Trophoblast cell (in vitro differentiated cells and primary cell): ENCODE data around the gene CCDC187.

Experiments used
- DNase-seq, 2 donors: peaks; one replicate each; pipeline ENCODE4 v3.0.0-alpha.2; 2016
- H2AFZ ChIP-seq: 2 replicates; pipeline ENCODE4 v1.6.1; 2013; ENCODE audit warnings: low read length, moderate library complexity, mild to moderate bottlenecking; ENCODE audit not compliant: insufficient read depth, poor library complexity
- H2AK5ac ChIP-seq: 2 replicates; pipeline ENCODE4 v1.6.1; 2013; ENCODE audit warnings: mild to moderate bottlenecking, low read length
- H2BK120ac ChIP-seq: 2 replicates; pipeline ENCODE4 v1.6.1; 2013; ENCODE audit warnings: low read length, mild to moderate bottlenecking, moderate library complexity; ENCODE audit not compliant: insufficient read depth, poor library complexity
- H2BK12ac ChIP-seq: 2 replicates; pipeline ENCODE4 v1.6.1; 2013; ENCODE audit warnings: mild to moderate bottlenecking, low read length, moderate library complexity
- H2BK5ac ChIP-seq: 2 replicates; pipeline ENCODE4 v1.6.1; 2013; ENCODE audit warnings: low read length, low read depth, moderate library complexity, mild to moderate bottlenecking; ENCODE audit not compliant: poor library complexity
- H3K14ac ChIP-seq: 2 replicates; pipeline ENCODE4 v1.6.1; 2013; ENCODE audit warnings: mild to moderate bottlenecking, low read length
- H3K18ac ChIP-seq: 2 replicates; pipeline ENCODE4 v1.6.1; 2013; ENCODE audit warnings: mild to moderate bottlenecking, low read length
- H3K23ac ChIP-seq: 2 replicates; pipeline ENCODE4 v1.6.1; 2013; ENCODE audit warnings: low read length
- H3K27ac ChIP-seq: 2 replicates; pipeline ENCODE4 v1.5.1; 2013; ENCODE audit warnings: low read depth, mild to moderate bottlenecking, inconsistent platforms, low read length, moderate library complexity
- H3K27me3 ChIP-seq: 2 replicates; pipeline ENCODE4 v1.6.1; 2013; ENCODE audit warnings: inconsistent platforms, mild to moderate bottlenecking, low read length, moderate library complexity; ENCODE audit not compliant: insufficient read depth
- H3K36me3 ChIP-seq, 2 experiments: 1 replicate in 1 of 2; 2 replicates in 1 of 2; pipeline ENCODE4 v1.6.1; 2013; ENCODE audit warnings: low read length in 2 of 2, mild to moderate bottlenecking in 2 of 2, moderate library complexity in 1 of 2; ENCODE audit not compliant: insufficient read depth in 2 of 2, control insufficient read depth in 1 of 2
- H3K4ac ChIP-seq: 2 replicates; pipeline ENCODE4 v1.6.1; 2013; ENCODE audit warnings: low read depth, mild to moderate bottlenecking, low read length, moderate library complexity
- H3K4me1 ChIP-seq, 2 experiments: 1 replicate in 1 of 2; 2 replicates in 1 of 2; pipeline ENCODE4 v1.6.1; 2013; ENCODE audit warnings: low read length in 2 of 2, mild to moderate bottlenecking in 2 of 2, moderate library complexity in 1 of 2; ENCODE audit not compliant: insufficient read depth in 2 of 2, control insufficient read depth in 1 of 2
- H3K4me2 ChIP-seq: 2 replicates; pipeline ENCODE4 v1.6.1; 2013; ENCODE audit warnings: inconsistent platforms, mild to moderate bottlenecking, low read length, moderate library complexity
- H3K4me3 ChIP-seq: 2 replicates; pipeline ENCODE4 v1.5.1; 2013; ENCODE audit warnings: mild to moderate bottlenecking, low read depth, low read length, inconsistent platforms
- H3K79me1 ChIP-seq: one replicate; pipeline ENCODE4 v1.6.1; 2013; ENCODE audit warnings: low read length
- H3K79me2 ChIP-seq: 2 replicates; pipeline ENCODE4 v1.6.1; 2013; ENCODE audit warnings: low read length, mild to moderate bottlenecking; ENCODE audit not compliant: control insufficient read depth, insufficient read depth, poor library complexity
- H3K9ac ChIP-seq: 2 replicates; pipeline ENCODE4 v1.6.1; 2013; ENCODE audit warnings: mild to moderate bottlenecking, low read length
- H3K9me3 ChIP-seq: 2 replicates; pipeline ENCODE4 v1.6.1; 2013; ENCODE audit warnings: low read depth, mild to moderate bottlenecking, control low read depth, inconsistent platforms, low read length; ENCODE audit not compliant: insufficient read depth
- H4K12ac ChIP-seq: 2 replicates; pipeline ENCODE4 v1.6.1; 2013; ENCODE audit warnings: low read depth, mild to moderate bottlenecking, low read length, moderate library complexity
- H4K8ac ChIP-seq: 2 replicates; pipeline ENCODE4 v1.6.1; 2013; ENCODE audit warnings: low read depth, mild to moderate bottlenecking, low read length, moderate library complexity
- H4K91ac ChIP-seq: one replicate; pipeline ENCODE4 v1.6.1; 2013; ENCODE audit warnings: low read depth, mild to moderate bottlenecking, low read length, moderate library complexity
- WGBS: extraction: QIAGEN DNeasy Blood & Tissue Kit; methylation state at CpG from one replicate; pipeline ENCODE4 v1.1.7; 2013; ENCODE audit warnings: missing lambda C conversion rate; ENCODE audit not compliant: insufficient read length, insufficient coverage; ENCODE audit errors: extremely low coverage; 5-methylcytosine and 5-hydroxymethylcytosine counted together

CCDC187 gene

GRCh38 chr9:136329636-136330405 is 25.9 kb upstream of the CCDC187 start:
- no peak overlapping the region for H4K12ac ChIP-seq
- H3K4ac ChIP-seq, result no peak overlapping the region
- no peak overlapping the region for H2BK5ac ChIP-seq
- H3K27ac ChIP-seq, result no peak overlapping the region
- H3K4me1 ChIP-seq, result peaks cover 22 to 28% of the 10 kb centered on the region in 2 experiments
- H2AK5ac ChIP-seq, result no peak overlapping the region
- H3K79me2 ChIP-seq, result peaks cover 8% of the 10 kb centered on the region
- H3K18ac ChIP-seq, result no peak overlapping the region
- no peak overlapping the region for H4K8ac ChIP-seq
- no peak overlapping the region for H3K4me2 ChIP-seq
- H2BK120ac ChIP-seq, result no peak overlapping the region
- H3K9ac ChIP-seq, result no peak overlapping the region
- H3K36me3 ChIP-seq, result peaks cover 5 to 12% of the 10 kb centered on the region in 2 experiments
- no CpG with 5 or more reads among the region's 23 CpGs for WGBS
- no peak overlapping the region for H3K14ac ChIP-seq
- no peak overlapping the region for H2AFZ ChIP-seq
- no peak overlapping the region for H4K91ac ChIP-seq
- no peaks in the 10 kb centered on the region for H3K9me3 ChIP-seq
- no peak overlapping the region for H2BK12ac ChIP-seq
- no peaks in the 10 kb centered on the region for H3K27me3 ChIP-seq
- DNase-seq, result no peak
- H3K79me1 ChIP-seq, result peaks cover 15% of the 10 kb centered on the region
- no peak overlapping the region for H3K4me3 ChIP-seq
- no peak overlapping the region for H3K23ac ChIP-seq

DNA sequence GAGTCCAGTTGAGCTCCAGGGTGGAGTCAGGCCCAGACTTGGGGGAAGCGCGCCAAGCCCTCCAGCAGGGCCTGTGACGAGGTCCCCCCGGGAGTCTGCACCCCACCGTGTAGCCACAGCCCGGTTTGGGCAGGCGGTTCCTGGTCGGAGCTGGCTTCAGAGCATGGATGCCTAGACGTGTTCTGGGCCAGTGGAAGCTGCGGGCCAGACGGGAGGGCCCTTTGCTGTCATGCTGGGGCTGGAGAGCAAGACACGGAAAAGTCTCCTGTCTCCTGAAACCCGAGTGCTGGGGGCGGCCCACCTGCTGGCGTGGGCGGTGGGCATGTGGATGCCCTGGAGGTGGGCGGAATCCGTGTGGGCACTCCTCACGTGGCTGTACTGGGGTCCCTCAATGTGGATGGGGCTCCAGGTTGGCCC is 25.3 kb upstream of the CCDC187 start:
- Histone ChIP-seq H3K4me1 (peaks cover 22 to 28% of the 10 kb centered on the region in 2 experiments), H2AK5ac (no peak overlapping the region), H3K4me3 (no peak overlapping the region), H2AFZ (no peak overlapping the region), H2BK5ac (no peak overlapping the region), H3K79me1 (peaks cover 15% of the 10 kb centered on the region), H2BK120ac (no peak overlapping the region), H2BK12ac (no peak overlapping the region), H4K12ac (no peak overlapping the region), H3K4ac (no peak overlapping the region), H3K4me2 (no peak overlapping the region), H4K8ac (no peak overlapping the region), H3K9ac (no peak overlapping the region), H3K14ac (no peak overlapping the region), H4K91ac (no peak overlapping the region), H3K79me2 (peaks cover 8% of the 10 kb centered on the region), H3K23ac (no peak overlapping the region), H3K27ac (no peak overlapping the region), H3K27me3 (no peaks in the 10 kb centered on the region), H3K18ac (no peak overlapping the region), H3K9me3 (no peaks in the 10 kb centered on the region), H3K36me3 (peaks cover 5 to 6% of the 10 kb centered on the region in 2 experiments)
- WGBS, result no CpG with 5 or more reads among the region's 19 CpGs
- DNase-seq, result no peak

DNA sequence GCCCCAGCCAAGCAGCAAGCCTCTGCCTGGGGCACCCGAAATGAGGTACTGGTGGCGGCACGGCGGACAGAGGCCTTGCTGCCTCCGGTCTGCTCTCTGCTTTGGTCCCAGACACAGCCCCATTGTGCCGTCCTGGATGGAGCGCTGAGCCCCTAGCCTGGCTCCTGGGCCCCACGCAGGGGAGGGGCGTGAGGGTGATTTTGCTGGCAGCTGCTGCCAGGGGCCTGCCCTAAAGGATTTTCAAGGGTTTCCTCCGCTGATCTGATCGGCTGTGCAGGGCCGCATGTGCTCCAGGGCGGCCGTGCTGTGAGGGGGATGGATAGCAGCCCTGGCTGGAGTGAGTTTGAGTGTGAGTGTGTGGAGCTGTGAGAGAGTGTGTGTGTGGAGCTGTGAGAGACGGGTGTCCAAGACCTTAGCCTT is 24.7 kb upstream of the CCDC187 start:
- H4K91ac ChIP-seq, result peak overlapping the region; percentile 33
- peak overlapping the region; percentile 2 for H3K9ac ChIP-seq
- peaks cover 3 to 5% of the 10 kb centered on the region in 2 experiments for H3K36me3 ChIP-seq
- H2BK5ac ChIP-seq, result no peak overlapping the region
- peaks cover 22 to 28% of the 10 kb centered on the region in 2 experiments for H3K4me1 ChIP-seq
- H2BK120ac ChIP-seq, result no peak overlapping the region
- H3K4me3 ChIP-seq, result no peak overlapping the region
- H3K79me1 ChIP-seq, result peaks cover 15% of the 10 kb centered on the region
- no peak overlapping the region for H4K8ac ChIP-seq
- H3K18ac ChIP-seq, result peak overlapping the region; percentile 27
- no peak overlapping the region for H2AFZ ChIP-seq
- H3K27me3 ChIP-seq, result no peaks in the 10 kb centered on the region
- peak overlapping the region; percentile 1 for H2AK5ac ChIP-seq
- H3K4ac ChIP-seq, result peak overlapping the region; percentile 7
- no peak overlapping the region for H2BK12ac ChIP-seq
- H3K9me3 ChIP-seq, result no peaks in the 10 kb centered on the region
- H3K4me2 ChIP-seq, result peak overlapping the region; percentile 61
- H3K27ac ChIP-seq, result no peak overlapping the region
- no CpG with 5 or more reads among the region's 15 CpGs for WGBS
- no peak overlapping the region for H4K12ac ChIP-seq
- peaks cover 8% of the 10 kb centered on the region for H3K79me2 ChIP-seq
- peak overlapping the region; percentile 1 for H3K14ac ChIP-seq
- no peak for DNase-seq
- no peak overlapping the region for H3K23ac ChIP-seq

DNA sequence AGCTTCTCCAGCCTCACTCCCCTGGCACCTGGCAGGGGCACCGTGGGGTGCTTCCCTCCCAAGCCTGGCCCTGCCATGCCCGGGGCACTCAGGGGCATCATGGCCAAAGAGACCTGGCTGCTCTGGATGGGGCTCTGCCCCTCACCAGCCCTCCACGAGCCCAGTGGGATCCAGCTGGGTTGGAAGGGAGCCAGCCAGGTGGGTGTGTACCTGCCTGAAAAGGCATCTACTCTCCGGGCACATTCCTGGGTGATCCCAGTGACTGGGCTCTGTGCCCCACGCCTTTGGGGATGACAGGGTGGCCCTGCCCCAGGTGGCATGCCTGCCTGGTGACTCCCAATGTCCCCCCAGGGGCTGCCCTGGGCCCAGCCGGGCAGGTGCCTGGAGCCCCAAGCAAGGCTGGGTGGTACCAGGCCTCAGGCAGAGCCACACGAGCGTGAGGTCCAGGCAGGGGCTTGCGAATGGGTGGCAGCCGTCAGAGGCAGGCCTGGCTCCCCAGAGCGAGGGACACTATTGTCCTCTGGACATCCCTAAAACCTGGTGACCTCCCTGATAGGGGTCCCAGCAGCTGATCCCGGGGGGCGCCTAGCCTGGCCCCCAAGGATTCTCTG is 24.2 kb upstream of the CCDC187 start:
- peak overlapping the region; percentile 38 for H3K4ac ChIP-seq
- peak overlapping the region; percentile 29 for H4K12ac ChIP-seq
- H2BK5ac ChIP-seq, result no peak overlapping the region
- H2AK5ac ChIP-seq, result peak overlapping the region; percentile 70
- no peak overlapping the region for H3K27ac ChIP-seq
- peak overlapping the region; percentile 27 for H3K14ac ChIP-seq
- DNase-seq, result no peak
- H3K36me3 ChIP-seq, result peaks cover 3 to 5% of the 10 kb centered on the region in 2 experiments
- H2BK120ac ChIP-seq, result peak overlapping the region; percentile 21
- no peaks in the 10 kb centered on the region for H3K9me3 ChIP-seq
- peak overlapping the region; percentile 27 for H3K18ac ChIP-seq
- peak overlapping the region; percentile 61 for H3K4me2 ChIP-seq
- H3K79me1 ChIP-seq, result peaks cover 15% of the 10 kb centered on the region
- peaks cover 8% of the 10 kb centered on the region for H3K79me2 ChIP-seq
- peak overlapping the region; percentile 60 for H3K9ac ChIP-seq
- no peak overlapping the region for H2BK12ac ChIP-seq
- peaks cover 22 to 28% of the 10 kb centered on the region in 2 experiments for H3K4me1 ChIP-seq
- H3K4me3 ChIP-seq, result peak overlapping the region; percentile 83
- no peaks in the 10 kb centered on the region for H3K27me3 ChIP-seq
- no peak overlapping the region for H3K23ac ChIP-seq
- WGBS, result no CpG with 5 or more reads among the region's 13 CpGs
- peak overlapping the region; percentile 8 for H4K8ac ChIP-seq
- peak overlapping the region; percentile 33 for H4K91ac ChIP-seq
- H2AFZ ChIP-seq, result no peak overlapping the region
